ENCODE measurements around the gene HCFC1R1.

GRCh38 chr16:3056336-3057180, 32.8 kb upstream of the HCFC1R1 start:
- TF ChIP-seq CTCF (conservative IDR thresholded peaks at IDR 0.05; ENCODE audit: low read depth, low read length) (no peak), EZH2 (IDR thresholded peaks at IDR 0.05; ENCODE audit: borderline replicate concordance, low read depth, low read length, poor library complexity, severe bottlenecking) (no peak)

Data from A673 (cell line).